Lower lobe of right lung (tissue), 2 donors: ENCODE measurements around the gene SCD5. TPM values are rescaled to one million over a fixed set of nuclear protein-coding genes. Genes with fewer than 3 reads are reported as not detected.

Source experiments
- ATAC-seq, 2 donors: fragments of 200-7000 bp; cut with Tn5 transposase; one replicate each; pipeline ENCODE4 v1.9.1; 2020 to 2022; ENCODE audit warnings: mild to moderate bottlenecking in 2 of 2, moderate library complexity in 2 of 2
- DNase-seq: peaks from one replicate; pipeline ENCODE4 v3.0.0-alpha.2; 2020
- H3K27ac ChIP-seq: fragments of 200-600 bp; one replicate; pipeline ENCODE4 v1.8.0; 2022
- H3K27me3 ChIP-seq: fragments of 200-600 bp; one replicate; pipeline ENCODE4 v1.8.0; 2022; ENCODE audit warnings: low read depth
- H3K36me3 ChIP-seq: fragments of 200-600 bp; one replicate; pipeline ENCODE4 v1.8.0; 2022; ENCODE audit warnings: mild to moderate bottlenecking
- H3K4me1 ChIP-seq: fragments of 200-600 bp; one replicate; pipeline ENCODE4 v1.8.0; 2022
- H3K4me3 ChIP-seq: fragments of 200-600 bp; one replicate; pipeline ENCODE4 v1.8.0; 2022; ENCODE audit warnings: mild to moderate bottlenecking
- H3K9me3 ChIP-seq: fragments of 200-600 bp; one replicate; pipeline ENCODE4 v1.8.0; 2022
- intact Hi-C: fragments of 100-400 bp; cut with DNase I; formaldehyde crosslinking; loops from one replicate; pipeline ENCODE4 v1.11.0; 2022
- total RNA-seq: library from RNA; stranded (reverse); fragmentation: NEBNext Ultra II Directional; extraction: Animal tissue kit (Norgen Biotek cat#: 25700); gene quantifications from one replicate; pipeline ENCODE4 v1.2.1, GENCODE V29; 2021
- TF ChIP-seq, protein P1 (sequence below): fragments of 200-600 bp; IDR thresholded peaks from one replicate; pipeline ENCODE4 v1.8.0; 2022; ENCODE audit warnings: antibody characterized with exemption, mild to moderate bottlenecking
- donor health status: DM: no; HTN: yes; CAD: no; lungs with severe emphysema.

SCD5 gene
- total RNA-seq, 1 donor from 2014 or later, result 17.7 TPM

DNA sequence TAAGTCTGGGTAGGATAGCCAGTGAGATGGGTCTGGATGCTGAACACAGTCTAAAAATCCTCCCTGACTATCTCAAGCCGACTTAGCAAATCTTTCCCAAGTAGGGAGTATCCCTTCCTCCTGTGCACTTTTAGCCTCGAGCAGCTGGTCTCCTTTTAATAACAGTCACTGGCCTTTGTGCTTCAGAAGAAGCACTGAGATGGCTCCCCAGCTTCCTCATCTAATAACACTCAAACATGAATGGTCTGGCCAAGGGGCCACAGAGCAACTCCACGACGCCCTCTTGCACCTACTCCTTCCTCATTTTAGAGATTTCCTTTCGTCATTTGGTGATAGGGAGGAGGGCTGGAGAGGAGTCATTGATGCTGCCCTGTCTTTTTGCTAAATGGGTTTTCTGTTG is 158.1 kb downstream of the SCD5 start:
- TF ChIP-seq, protein P1, sequence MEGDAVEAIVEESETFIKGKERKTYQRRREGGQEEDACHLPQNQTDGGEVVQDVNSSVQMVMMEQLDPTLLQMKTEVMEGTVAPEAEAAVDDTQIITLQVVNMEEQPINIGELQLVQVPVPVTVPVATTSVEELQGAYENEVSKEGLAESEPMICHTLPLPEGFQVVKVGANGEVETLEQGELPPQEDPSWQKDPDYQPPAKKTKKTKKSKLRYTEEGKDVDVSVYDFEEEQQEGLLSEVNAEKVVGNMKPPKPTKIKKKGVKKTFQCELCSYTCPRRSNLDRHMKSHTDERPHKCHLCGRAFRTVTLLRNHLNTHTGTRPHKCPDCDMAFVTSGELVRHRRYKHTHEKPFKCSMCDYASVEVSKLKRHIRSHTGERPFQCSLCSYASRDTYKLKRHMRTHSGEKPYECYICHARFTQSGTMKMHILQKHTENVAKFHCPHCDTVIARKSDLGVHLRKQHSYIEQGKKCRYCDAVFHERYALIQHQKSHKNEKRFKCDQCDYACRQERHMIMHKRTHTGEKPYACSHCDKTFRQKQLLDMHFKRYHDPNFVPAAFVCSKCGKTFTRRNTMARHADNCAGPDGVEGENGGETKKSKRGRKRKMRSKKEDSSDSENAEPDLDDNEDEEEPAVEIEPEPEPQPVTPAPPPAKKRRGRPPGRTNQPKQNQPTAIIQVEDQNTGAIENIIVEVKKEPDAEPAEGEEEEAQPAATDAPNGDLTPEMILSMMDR, result no peak
- H3K4me1 ChIP-seq, result no peaks in the 10 kb centered on the region
- DNase-seq (no peak), ATAC-seq (no peak)
- H3K36me3 ChIP-seq, result no peaks in the 10 kb centered on the region
- H3K9me3 ChIP-seq, result no peaks in the 10 kb centered on the region
- H3K27ac ChIP-seq, result no peak overlapping the region
- no peaks in the 10 kb centered on the region for H3K27me3 ChIP-seq
- H3K4me3 ChIP-seq, result no peak overlapping the region
- intact Hi-C loops, result no loop called here

DNA sequence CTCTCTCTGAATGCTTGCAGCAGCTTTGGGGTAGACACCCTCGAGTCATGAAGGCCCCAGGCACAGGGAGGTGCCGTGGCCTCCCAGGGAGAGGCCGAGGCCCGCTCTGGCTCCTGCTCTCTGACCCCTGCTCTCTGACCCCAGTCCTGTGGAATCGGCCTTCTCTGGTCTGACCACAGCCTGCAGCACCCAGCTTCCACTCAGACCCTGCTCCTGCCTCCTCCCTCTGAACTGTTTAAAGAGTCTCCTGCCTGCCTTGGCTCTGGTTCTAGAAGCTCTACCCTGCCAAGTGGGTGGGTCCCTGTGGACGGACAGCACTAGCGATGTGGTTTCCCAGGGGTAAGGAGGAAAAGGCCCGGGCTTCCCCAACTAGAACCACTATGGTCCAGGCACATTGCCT is 158.6 kb downstream of the SCD5 start:
- Histone ChIP-seq H3K4me1 (no peaks in the 10 kb centered on the region), H3K9me3 (no peaks in the 10 kb centered on the region), H3K36me3 (no peaks in the 10 kb centered on the region), H3K4me3 (no peak overlapping the region), H3K27me3 (no peaks in the 10 kb centered on the region), H3K27ac (no peak overlapping the region)
- TF ChIP-seq, protein P1, result no peak
- no peak for DNase-seq
- ATAC-seq, result peak in 1 of 2 donors; percentile 28
- intact Hi-C loops, result no loop called here

DNA sequence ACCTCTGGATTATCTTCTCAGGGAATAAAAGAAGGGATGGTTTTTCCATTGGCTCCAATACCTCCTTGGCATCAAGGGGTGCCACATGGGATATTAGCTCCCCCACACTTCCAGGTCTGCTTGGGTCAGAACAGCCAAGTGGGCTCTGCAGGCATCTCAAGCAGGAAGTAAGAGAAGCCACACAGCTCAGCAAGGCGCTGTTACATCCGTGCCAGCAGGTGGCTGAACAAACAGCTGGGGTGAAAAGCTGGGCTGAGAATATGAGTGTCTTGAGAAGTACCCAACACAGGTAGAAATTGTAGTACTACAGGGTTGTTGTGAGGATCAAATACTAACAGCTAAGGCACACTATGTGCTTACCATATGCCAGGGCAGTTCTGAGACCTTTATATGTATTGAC is 160.1 kb downstream of the SCD5 start:
- no peaks in the 10 kb centered on the region for H3K4me1 ChIP-seq
- no peak overlapping the region for H3K27ac ChIP-seq
- ATAC-seq (no peak), DNase-seq (no peak)
- intact Hi-C loops, result no loop called here
- H3K36me3 ChIP-seq, result no peaks in the 10 kb centered on the region
- TF ChIP-seq, protein P1, result no peak
- H3K27me3 ChIP-seq, result no peaks in the 10 kb centered on the region
- H3K9me3 ChIP-seq, result no peaks in the 10 kb centered on the region
- no peak overlapping the region for H3K4me3 ChIP-seq

DNA sequence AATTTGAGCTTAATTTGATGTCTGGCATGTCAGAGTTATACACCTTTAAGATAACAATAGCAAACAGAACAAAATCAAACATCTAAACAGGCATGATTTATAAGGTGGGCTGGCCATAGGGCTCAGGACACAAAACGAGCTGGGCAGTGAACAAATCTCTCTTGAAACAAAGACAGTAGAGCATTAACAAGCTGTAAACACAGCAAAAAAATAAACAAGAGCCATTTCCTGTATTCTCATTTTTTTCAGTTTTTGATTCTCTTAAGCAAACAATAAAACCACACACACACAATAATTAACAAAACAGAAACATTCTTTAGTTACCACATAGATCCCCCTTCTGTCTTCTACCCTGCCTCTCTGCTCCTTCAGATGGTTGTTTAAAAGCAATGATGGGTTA is 168.5 kb downstream of the SCD5 start:
- no peaks in the 10 kb centered on the region for H3K27me3 ChIP-seq
- intact Hi-C loops, result no loop called here
- H3K36me3 ChIP-seq, result no peaks in the 10 kb centered on the region
- ATAC-seq (no peak), DNase-seq (no peak)
- H3K27ac ChIP-seq, result no peak overlapping the region
- TF ChIP-seq, protein P1, result no peak
- H3K4me1 ChIP-seq, result no peaks in the 10 kb centered on the region
- H3K4me3 ChIP-seq, result no peak overlapping the region
- H3K9me3 ChIP-seq, result no peaks in the 10 kb centered on the region

DNA sequence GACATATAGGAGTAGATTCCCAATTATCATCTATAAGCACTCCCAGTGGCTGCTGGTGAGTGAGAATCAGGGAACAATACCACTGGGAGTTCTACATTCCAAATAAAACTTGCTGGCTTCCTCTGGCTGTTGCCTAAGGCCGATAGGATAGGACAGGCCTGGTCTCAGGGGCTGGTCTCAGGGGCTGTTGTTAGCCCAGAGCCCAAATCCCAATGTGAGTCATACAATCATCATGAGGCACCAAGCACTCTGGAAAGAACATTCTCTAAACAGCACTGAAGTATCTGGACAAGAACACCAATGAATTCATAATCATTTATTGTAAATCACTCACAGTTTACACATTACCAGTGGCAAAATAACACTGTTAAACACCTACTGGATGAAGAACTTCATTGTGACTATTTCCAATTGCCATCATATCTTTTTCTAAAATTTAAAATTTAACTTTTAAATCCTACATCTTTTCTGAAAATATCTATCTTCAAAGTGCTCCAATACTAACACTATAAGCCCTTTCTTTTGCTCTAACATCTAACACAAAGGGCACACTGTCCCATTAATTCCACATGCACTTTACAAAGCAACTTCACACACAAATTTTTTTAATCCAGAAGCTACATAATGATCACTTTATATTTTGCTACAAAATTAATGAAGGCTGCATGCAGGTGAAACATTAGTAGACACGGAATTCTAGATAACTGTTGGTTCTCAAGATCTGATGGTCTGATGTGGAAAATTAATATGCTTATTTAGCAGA is 169.2 kb downstream of the SCD5 start:
- TF ChIP-seq, protein P1, result no peak

More for the DNA sequence above, 169.2 kb downstream of the SCD5 start:
- DNase-seq (no peak), ATAC-seq (no peak)
- Histone ChIP-seq H3K36me3 (no peaks in the 10 kb centered on the region), H3K9me3 (no peaks in the 10 kb centered on the region), H3K27ac (no peak overlapping the region), H3K4me1 (no peaks in the 10 kb centered on the region), H3K27me3 (no peaks in the 10 kb centered on the region), H3K4me3 (no peak overlapping the region)
- intact Hi-C loops, result no loop called here
